ENCODE measurements around the gene PAH.
A peak's percentile ranks its signal among the peaks of the same experiment; 100 is the strongest.

DNA sequence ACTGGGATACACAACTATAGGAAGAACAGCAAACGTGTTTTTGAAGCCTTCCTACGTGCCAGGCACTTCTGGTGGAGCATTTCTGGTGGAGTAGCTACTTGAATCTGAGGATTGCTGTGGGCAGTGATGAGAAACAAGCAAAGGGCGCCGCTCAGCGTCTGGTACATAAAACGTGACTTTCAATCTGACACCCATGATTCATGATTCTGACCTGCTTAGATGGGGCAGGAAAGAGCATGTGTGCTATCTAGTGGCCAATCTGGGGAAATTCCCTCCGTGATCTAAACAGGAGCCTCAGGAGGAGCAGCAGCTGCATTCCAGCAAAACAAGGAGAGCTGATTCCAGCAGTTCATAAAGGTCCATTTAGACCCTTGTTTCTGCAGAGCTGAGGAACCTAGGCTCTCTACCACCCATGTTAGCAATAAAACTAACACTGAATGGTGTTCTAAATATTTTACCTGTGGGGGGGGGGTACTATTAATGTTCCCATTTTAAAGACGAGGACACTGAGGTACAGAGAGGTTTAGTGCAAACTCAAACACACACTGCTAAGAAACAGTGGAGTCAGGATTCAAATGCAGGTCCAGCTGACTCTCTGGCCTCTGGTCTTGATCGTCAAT, 37.8 kb downstream of the PAH start:
- TF ChIP-seq, protein P1, sequence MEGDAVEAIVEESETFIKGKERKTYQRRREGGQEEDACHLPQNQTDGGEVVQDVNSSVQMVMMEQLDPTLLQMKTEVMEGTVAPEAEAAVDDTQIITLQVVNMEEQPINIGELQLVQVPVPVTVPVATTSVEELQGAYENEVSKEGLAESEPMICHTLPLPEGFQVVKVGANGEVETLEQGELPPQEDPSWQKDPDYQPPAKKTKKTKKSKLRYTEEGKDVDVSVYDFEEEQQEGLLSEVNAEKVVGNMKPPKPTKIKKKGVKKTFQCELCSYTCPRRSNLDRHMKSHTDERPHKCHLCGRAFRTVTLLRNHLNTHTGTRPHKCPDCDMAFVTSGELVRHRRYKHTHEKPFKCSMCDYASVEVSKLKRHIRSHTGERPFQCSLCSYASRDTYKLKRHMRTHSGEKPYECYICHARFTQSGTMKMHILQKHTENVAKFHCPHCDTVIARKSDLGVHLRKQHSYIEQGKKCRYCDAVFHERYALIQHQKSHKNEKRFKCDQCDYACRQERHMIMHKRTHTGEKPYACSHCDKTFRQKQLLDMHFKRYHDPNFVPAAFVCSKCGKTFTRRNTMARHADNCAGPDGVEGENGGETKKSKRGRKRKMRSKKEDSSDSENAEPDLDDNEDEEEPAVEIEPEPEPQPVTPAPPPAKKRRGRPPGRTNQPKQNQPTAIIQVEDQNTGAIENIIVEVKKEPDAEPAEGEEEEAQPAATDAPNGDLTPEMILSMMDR (IDR thresholded peaks at IDR 0.05) = peak in 2 of 4 donors; percentile 8 to 23
- TF ChIP-seq POLR2A (IDR thresholded peaks at IDR 0.05) = no peak

Data from right lobe of liver (tissue), 4 donors.